WTC11 (cell line): ENCODE results near the gene NTN5. TPM values are rescaled to one million over a fixed set of nuclear protein-coding genes. Genes with fewer than 3 reads are reported as not detected.

Experiments used
- ATAC-seq: fragments of 200-7000 bp; cut with Tn5 transposase; 2 replicates; pipeline ENCODE4 v1.10.0; 2021; ENCODE audit warnings: mild to moderate bottlenecking, moderate library complexity
- CTCF ChIA-PET: fragments of 300-600 bp; sonication (Branson Sonifier 250); formaldehyde crosslinking; loops from one replicate; lab custom pipeline; 2021; ENCODE audit warnings: antibody characterized with exemption; lab: Charles Lee
- POLR2A ChIA-PET: fragments of 350-600 bp; sonication (Branson Sonifier 250); formaldehyde crosslinking; loops from one replicate; lab custom pipeline; 2021; ENCODE audit warnings: antibody characterized with exemption; lab: Charles Lee
- DNase-seq: peaks from one replicate; pipeline ENCODE4 v3.0.0; 2021; ENCODE audit warnings: low spot score
- H3K27ac Mint-ChIP-seq: 2 replicates; pipeline ENCODE4 v1.8.0; 2021; ENCODE audit warnings: mixed read lengths
- H3K27me3 Mint-ChIP-seq: 2 replicates; pipeline ENCODE4 v1.8.0; 2021; ENCODE audit warnings: low read depth, mild to moderate bottlenecking, moderate library complexity, mixed read lengths
- H3K36me3 Mint-ChIP-seq: 2 replicates; pipeline ENCODE4 v1.8.0; 2021; ENCODE audit warnings: mixed read lengths
- H3K4me1 Mint-ChIP-seq: 2 replicates; pipeline ENCODE4 v1.8.0; 2022; ENCODE audit warnings: mixed read lengths
- H3K4me3 Mint-ChIP-seq: 2 replicates; pipeline ENCODE4 v1.8.0; 2021; ENCODE audit warnings: mild to moderate bottlenecking, moderate library complexity, mixed read lengths
- H3K9me3 Mint-ChIP-seq: 2 replicates; pipeline ENCODE4 v1.8.0; 2021; ENCODE audit warnings: mixed read lengths
- FOXP1 ChIP-seq: sonication (generic); formaldehyde crosslinking; IDR thresholded peaks from 2 replicates; pipeline ENCODE4 v1.8.0; 2022; ENCODE audit warnings: missing genetic modification reagents, mild to moderate bottlenecking, moderate library complexity, borderline replicate concordance
- NFATC4 ChIP-seq: fragments of 250-450 bp; sonication (Bioruptor Pico); IDR thresholded peaks from 2 replicates; pipeline ENCODE4 v1.9.0; 2021; ENCODE audit warnings: mild to moderate bottlenecking
- ZNF121 ChIP-seq: sonication (generic); formaldehyde crosslinking; IDR thresholded peaks from 2 replicates; pipeline ENCODE4 v1.8.0; 2023; ENCODE audit warnings: missing genetic modification reagents
- ZNF219 ChIP-seq: sonication (generic); formaldehyde crosslinking; IDR thresholded peaks from 2 replicates; pipeline ENCODE4 v1.8.0; 2023; ENCODE audit warnings: missing genetic modification reagents, mild to moderate bottlenecking, borderline replicate concordance
- total RNA-seq: library from RNA; stranded (reverse); gene quantifications from 3 replicates; pipeline ENCODE4 v1.2.3, GENCODE V29; 2021
- TF ChIP-seq, protein P1 (sequence below): fragments of 250-450 bp; sonication (Bioruptor Pico); IDR thresholded peaks from 2 replicates; pipeline ENCODE4 v1.9.0; 2021; ENCODE audit warnings: mild to moderate bottlenecking, borderline replicate concordance
- TF ChIP-seq, protein P2 (sequence below): sonication (generic); formaldehyde crosslinking; IDR thresholded peaks from 2 replicates; pipeline ENCODE4 v1.8.0; 2022; ENCODE audit warnings: mild to moderate bottlenecking, missing genetic modification reagents
- TF ChIP-seq, protein P3 (sequence below): sonication (generic); formaldehyde crosslinking; IDR thresholded peaks from 2 replicates; pipeline ENCODE4 v1.8.0; 2022; ENCODE audit warnings: mild to moderate bottlenecking, missing genetic modification reagents
- TF ChIP-seq, protein P4 (sequence below): sonication (generic); formaldehyde crosslinking; IDR thresholded peaks from 2 replicates; pipeline ENCODE4 v1.8.0; 2023; ENCODE audit warnings: mild to moderate bottlenecking, missing genetic modification reagents

NTN5 gene
- total RNA-seq, 1 experiment from 2014 or later, result 0.28 TPM

DNA sequence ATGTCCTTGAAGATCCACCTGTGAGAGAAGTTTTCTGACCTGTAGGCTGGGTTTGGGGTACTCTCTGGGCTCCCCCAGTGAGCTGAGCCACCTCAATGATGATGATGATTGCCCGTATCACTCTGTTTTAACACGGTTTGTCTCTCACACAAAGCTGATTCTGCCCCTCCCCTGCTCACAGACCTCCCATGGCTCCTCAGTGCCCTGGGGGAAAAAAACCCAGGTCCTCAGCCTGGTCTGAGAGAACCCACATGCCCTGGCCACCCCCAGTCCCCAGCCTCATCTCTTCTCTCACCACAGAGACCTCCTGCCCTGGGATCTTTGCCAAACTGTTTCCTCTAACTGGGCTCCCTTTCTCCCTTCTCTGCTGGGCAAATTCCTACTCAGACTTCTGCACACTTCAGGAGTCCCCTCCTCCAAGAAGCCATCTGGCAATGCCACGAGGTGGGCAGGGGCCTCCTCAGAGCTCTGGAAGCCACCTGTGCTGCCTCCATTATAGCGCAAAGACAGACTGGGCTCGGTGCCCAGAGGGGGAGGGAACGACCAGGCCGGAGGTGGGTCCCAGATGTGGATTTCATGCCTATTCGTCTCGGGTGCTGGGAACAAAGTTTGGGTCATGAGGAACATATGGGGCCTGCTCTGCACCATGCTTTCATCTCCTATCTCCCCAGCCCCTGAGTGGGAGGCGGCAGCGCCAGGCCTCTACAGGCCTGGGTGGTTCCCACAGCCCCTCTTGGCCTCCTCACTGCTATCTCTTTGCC, 18.3 kb downstream of the NTN5 start (continued):
- no peak for TF ChIP-seq FOXP1 (CRISPR knock-in tag)
- TF ChIP-seq, protein P1, sequence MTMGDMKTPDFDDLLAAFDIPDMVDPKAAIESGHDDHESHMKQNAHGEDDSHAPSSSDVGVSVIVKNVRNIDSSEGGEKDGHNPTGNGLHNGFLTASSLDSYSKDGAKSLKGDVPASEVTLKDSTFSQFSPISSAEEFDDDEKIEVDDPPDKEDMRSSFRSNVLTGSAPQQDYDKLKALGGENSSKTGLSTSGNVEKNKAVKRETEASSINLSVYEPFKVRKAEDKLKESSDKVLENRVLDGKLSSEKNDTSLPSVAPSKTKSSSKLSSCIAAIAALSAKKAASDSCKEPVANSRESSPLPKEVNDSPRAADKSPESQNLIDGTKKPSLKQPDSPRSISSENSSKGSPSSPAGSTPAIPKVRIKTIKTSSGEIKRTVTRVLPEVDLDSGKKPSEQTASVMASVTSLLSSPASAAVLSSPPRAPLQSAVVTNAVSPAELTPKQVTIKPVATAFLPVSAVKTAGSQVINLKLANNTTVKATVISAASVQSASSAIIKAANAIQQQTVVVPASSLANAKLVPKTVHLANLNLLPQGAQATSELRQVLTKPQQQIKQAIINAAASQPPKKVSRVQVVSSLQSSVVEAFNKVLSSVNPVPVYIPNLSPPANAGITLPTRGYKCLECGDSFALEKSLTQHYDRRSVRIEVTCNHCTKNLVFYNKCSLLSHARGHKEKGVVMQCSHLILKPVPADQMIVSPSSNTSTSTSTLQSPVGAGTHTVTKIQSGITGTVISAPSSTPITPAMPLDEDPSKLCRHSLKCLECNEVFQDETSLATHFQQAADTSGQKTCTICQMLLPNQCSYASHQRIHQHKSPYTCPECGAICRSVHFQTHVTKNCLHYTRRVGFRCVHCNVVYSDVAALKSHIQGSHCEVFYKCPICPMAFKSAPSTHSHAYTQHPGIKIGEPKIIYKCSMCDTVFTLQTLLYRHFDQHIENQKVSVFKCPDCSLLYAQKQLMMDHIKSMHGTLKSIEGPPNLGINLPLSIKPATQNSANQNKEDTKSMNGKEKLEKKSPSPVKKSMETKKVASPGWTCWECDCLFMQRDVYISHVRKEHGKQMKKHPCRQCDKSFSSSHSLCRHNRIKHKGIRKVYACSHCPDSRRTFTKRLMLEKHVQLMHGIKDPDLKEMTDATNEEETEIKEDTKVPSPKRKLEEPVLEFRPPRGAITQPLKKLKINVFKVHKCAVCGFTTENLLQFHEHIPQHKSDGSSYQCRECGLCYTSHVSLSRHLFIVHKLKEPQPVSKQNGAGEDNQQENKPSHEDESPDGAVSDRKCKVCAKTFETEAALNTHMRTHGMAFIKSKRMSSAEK (CRISPR knock-in tag), result no peak

DNA sequence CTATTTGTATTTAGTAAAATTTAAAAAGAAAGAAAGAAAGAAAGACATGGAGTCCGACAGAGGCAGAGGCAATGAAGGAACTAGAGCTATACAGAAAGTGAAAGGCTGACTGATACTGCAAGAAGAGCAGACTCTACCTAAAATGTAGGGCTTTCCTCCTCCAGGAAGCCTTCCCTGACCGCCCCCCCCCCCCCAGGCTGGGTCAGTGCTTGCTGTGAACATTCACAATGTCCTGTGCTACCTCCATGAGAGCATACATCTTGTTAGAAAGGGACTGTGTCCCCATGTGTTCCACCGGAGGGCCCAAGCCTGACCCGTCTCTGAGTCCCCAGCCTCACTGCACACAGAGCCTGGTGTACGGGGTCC, 21.2 kb downstream of the NTN5 start:
- Mint-ChIP-seq H3K27me3 (no peaks in the 10 kb centered on the region; the same call in 1 of the 2 replicates), H3K36me3 (no peaks in the 10 kb centered on the region), H3K9me3 (peaks cover 5% of the 10 kb centered on the region), H3K4me3 (no peak overlapping the region), H3K4me1 (peaks cover 16% of the 10 kb centered on the region), H3K27ac (no peak overlapping the region)
- no peak for ATAC-seq
- CTCF ChIA-PET, result interaction anchor here (0.7 kb wide), 1 partner anchor 995 kb away, joined by 3 read pairs; no protein-coding TSS in a partner anchor
- DNase-seq, result no peak
- POLR2A ChIA-PET, result no interaction called here
- TF ChIP-seq ZNF219 (CRISPR knock-in tag), result no peak
- TF ChIP-seq, protein P2, sequence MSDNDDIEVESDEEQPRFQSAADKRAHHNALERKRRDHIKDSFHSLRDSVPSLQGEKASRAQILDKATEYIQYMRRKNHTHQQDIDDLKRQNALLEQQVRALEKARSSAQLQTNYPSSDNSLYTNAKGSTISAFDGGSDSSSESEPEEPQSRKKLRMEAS, result no peak
- TF ChIP-seq NFATC4 (CRISPR knock-in tag), result no peak
- TF ChIP-seq, protein P1 (CRISPR knock-in tag), result no peak
- TF ChIP-seq, protein P3, sequence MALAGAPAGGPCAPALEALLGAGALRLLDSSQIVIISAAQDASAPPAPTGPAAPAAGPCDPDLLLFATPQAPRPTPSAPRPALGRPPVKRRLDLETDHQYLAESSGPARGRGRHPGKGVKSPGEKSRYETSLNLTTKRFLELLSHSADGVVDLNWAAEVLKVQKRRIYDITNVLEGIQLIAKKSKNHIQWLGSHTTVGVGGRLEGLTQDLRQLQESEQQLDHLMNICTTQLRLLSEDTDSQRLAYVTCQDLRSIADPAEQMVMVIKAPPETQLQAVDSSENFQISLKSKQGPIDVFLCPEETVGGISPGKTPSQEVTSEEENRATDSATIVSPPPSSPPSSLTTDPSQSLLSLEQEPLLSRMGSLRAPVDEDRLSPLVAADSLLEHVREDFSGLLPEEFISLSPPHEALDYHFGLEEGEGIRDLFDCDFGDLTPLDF (CRISPR knock-in tag), result no peak

DNA sequence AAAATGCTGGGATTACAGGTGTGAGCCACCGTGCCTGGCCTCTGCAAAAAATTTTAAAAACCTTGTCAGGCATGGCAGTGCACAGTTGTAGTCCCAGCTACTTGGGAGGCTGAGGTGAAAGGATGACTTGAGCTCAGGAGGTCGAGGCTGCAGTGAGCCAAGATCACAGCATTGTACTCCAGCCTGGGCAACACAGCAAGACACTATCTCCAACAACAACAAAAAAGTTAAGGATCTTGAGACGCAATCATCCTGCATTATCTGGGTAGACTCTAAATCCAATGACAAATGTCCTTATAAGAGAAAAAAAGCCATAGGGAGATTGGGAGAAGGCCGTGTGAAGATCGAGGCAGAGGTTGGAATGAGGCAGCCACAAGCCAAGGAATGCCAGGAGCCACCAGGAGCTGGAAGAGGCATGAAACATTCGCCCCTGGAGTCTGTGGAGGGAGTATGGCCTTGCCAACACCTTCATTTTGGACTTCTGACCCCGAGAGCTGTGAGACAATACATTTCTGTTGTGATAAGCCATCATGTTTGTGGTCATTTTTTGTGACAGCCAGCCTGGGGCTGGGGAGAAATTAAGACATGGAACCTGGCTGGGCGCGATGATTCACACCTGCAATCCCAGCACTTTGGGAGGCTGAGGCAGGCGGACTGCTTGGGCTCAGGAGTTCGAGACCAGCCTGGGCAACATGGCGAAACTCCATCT, 21.7 kb downstream of the NTN5 start:
- H3K27me3 Mint-ChIP-seq, result no peaks in the 10 kb centered on the region; the same call in 1 of the 2 replicates
- H3K36me3 Mint-ChIP-seq, result no peaks in the 10 kb centered on the region
- ATAC-seq (no peak), DNase-seq (no peak)
- no peak overlapping the region for H3K4me3 Mint-ChIP-seq
- H3K27ac Mint-ChIP-seq, result no peak overlapping the region
- POLR2A ChIA-PET, result no interaction called here
- H3K4me1 Mint-ChIP-seq, result peaks cover 14% of the 10 kb centered on the region
- TF ChIP-seq ZNF121 (CRISPR knock-in tag), result peak; percentile 51; the same call in 1 of the 2 replicates
- TF ChIP-seq, protein P4, sequence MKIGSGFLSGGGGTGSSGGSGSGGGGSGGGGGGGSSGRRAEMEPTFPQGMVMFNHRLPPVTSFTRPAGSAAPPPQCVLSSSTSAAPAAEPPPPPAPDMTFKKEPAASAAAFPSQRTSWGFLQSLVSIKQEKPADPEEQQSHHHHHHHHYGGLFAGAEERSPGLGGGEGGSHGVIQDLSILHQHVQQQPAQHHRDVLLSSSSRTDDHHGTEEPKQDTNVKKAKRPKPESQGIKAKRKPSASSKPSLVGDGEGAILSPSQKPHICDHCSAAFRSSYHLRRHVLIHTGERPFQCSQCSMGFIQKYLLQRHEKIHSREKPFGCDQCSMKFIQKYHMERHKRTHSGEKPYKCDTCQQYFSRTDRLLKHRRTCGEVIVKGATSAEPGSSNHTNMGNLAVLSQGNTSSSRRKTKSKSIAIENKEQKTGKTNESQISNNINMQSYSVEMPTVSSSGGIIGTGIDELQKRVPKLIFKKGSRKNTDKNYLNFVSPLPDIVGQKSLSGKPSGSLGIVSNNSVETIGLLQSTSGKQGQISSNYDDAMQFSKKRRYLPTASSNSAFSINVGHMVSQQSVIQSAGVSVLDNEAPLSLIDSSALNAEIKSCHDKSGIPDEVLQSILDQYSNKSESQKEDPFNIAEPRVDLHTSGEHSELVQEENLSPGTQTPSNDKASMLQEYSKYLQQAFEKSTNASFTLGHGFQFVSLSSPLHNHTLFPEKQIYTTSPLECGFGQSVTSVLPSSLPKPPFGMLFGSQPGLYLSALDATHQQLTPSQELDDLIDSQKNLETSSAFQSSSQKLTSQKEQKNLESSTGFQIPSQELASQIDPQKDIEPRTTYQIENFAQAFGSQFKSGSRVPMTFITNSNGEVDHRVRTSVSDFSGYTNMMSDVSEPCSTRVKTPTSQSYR (CRISPR knock-in tag), result no peak
- CTCF ChIA-PET, result interaction anchor here (0.7 kb wide), 1 partner anchor 995 kb away, joined by 3 read pairs; no protein-coding TSS in a partner anchor
- H3K9me3 Mint-ChIP-seq, result peaks cover 5% of the 10 kb centered on the region
